ENCODE measurements around the gene TMEM200C.

Gene TMEM200C

DNA sequence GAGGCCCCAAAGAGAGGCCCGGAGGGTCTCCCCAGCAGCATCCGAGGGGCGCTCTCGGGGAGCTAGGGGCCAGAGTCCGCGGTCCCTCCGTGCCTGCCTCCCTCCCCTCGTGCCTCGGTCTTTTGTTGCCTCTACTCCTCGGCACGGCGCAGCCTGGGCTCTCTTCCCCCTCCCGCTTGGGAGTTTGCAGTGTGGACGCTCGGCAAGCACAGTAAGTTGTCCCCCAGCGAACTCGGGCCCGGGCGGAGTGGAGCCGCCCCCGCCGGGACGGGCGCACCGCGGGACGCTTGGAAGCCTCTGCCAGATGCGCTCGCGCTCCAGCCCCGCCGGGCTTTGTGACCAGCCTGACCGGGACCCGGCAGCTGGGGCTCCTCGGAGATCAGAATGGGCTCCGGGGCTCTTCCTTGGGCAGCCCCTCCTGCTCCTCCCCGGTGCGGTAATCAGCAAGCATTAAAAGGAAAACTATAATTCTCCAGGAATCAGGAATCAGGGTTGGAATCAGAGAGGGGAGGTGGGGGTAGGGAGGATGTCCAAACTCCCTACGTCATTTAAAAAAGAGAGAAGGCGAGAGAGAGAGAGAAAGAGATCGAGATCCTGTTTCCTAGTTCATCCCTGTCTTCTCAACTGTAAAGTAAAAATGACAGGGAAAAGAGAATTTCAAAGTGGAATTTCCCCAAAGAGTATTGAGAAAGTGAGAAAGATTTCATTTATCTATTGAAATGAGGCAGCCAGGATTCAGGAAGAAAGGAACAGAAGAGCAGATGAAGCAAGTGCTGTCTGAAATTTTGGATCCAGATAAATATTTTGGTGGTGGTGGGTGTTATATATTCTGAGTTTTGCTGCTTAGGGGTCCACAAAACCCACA lies 786 bp upstream of the TMEM200C start (continued):
- TF ChIP-seq, protein P1, sequence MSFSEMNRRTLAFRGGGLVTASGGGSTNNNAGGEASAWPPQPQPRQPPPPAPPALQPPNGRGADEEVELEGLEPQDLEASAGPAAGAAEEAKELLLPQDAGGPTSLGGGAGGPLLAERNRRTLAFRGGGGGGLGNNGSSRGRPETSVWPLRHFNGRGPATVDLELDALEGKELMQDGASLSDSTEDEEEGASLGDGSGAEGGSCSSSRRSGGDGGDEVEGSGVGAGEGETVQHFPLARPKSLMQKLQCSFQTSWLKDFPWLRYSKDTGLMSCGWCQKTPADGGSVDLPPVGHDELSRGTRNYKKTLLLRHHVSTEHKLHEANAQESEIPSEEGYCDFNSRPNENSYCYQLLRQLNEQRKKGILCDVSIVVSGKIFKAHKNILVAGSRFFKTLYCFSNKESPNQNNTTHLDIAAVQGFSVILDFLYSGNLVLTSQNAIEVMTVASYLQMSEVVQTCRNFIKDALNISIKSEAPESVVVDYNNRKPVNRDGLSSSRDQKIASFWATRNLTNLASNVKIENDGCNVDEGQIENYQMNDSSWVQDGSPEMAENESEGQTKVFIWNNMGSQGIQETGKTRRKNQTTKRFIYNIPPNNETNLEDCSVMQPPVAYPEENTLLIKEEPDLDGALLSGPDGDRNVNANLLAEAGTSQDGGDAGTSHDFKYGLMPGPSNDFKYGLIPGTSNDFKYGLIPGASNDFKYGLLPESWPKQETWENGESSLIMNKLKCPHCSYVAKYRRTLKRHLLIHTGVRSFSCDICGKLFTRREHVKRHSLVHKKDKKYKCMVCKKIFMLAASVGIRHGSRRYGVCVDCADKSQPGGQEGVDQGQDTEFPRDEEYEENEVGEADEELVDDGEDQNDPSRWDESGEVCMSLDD (tag by site-specific recombination; IDR thresholded peaks at IDR 0.05) = peak; percentile 85; the same call in 1 of the 2 replicates
- TF ChIP-seq, protein P2, sequence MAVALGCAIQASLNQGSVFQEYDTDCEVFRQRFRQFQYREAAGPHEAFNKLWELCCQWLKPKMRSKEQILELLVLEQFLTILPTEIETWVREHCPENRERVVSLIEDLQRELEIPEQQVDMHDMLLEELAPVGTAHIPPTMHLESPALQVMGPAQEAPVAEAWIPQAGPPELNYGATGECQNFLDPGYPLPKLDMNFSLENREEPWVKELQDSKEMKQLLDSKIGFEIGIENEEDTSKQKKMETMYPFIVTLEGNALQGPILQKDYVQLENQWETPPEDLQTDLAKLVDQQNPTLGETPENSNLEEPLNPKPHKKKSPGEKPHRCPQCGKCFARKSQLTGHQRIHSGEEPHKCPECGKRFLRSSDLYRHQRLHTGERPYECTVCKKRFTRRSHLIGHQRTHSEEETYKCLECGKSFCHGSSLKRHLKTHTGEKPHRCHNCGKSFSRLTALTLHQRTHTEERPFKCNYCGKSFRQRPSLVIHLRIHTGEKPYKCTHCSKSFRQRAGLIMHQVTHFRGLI (tag by site-specific recombination; IDR thresholded peaks at IDR 0.05) = peak; percentile 45; the same call in 1 of the 2 replicates

DNA sequence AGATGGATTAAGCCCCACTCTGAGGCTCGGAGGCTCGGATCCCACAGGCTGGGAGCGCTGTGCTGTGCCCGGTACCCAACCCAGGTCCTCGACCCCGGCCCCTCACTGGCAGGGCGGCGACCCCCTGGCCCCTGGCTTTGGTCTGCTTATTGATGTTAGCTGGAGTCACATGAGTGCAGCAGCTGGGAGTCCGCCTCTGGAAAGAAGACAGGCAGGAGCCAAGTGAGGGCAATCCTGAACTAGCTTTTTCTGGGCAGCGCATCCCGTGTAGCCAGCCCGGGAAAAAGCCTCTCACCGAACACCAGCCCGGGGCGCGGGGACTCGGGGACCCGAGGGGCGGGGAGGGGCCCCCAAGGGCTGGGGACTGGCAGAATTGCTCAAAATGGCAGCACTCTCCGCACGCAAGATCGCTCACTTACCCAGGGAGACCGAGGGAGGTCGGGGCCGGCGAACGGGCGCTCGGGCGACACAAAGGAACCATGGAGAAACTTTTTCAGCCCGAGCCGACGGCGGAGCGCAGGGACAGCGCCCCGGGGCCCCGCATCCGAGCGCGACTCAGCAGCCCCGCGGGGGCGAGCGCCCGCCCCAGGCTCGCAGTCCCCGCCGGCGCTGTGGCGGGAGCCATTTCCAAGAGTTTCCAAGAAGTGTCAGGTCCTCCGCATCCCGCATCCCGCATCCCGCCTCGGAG lies 567 bp downstream of the TMEM200C start:
- ChIA-PET CTCF (interaction anchor here (0.6 to 2.2 kb wide), 3 partner anchors 16 to 294 kb away, joined by 3 to 5 read pairs (median 3); no protein-coding TSS in a partner anchor), POLR2A (interaction anchor here (0.7 to 1.5 kb wide), 5 partner anchors 9 to 350 kb away, joined by 3 to 5 read pairs (median 3); partner anchors contain the start of gene EPB41L3)
- TF ChIP-seq SP2 (tag by site-specific recombination; IDR thresholded peaks at IDR 0.05) (no peak), ZNF335 (tag by site-specific recombination; conservative IDR thresholded peaks at IDR 0.05) (peak; percentile 60), SALL2 (tag by site-specific recombination; IDR thresholded peaks at IDR 0.05; ENCODE audit: borderline replicate concordance) (no peak), GLIS2 (tag by site-specific recombination; IDR thresholded peaks at IDR 0.05) (peak; percentile 76), GLIS1 (tag by site-specific recombination; IDR thresholded peaks at IDR 0.05) (0 out of 2 replicates have a peak, but pooled peaks have one; percentile 19), FEZF1 (tag by site-specific recombination; IDR thresholded peaks at IDR 0.05) (no peak), ZNF747 (tag by site-specific recombination; IDR thresholded peaks at IDR 0.05) (no peak), ZBTB20 (tag by site-specific recombination; IDR thresholded peaks at IDR 0.05) (peak; percentile 88), ZSCAN16 (tag by site-specific recombination; IDR thresholded peaks at IDR 0.05) (no peak), KLF16 (tag by site-specific recombination; IDR thresholded peaks at IDR 0.05) (no peak), ZNF214 (tag by site-specific recombination; IDR thresholded peaks at IDR 0.05; ENCODE audit: borderline replicate concordance) (no peak), ZNF133 (tag by site-specific recombination; IDR thresholded peaks at IDR 0.05) (no peak), ZNF37A (tag by site-specific recombination; IDR thresholded peaks at IDR 0.05) (no peak), GFI1B (tag by site-specific recombination; IDR thresholded peaks at IDR 0.05) (no peak), ZBTB8A (tag by site-specific recombination; IDR thresholded peaks at IDR 0.05) (peak; percentile 38), TRIM28 (IDR thresholded peaks at IDR 0.05; ENCODE audit: borderline replicate concordance, low read length) (no peak), ZBTB7A (tag by site-specific recombination; IDR thresholded peaks at IDR 0.05; ENCODE audit: low read depth) (no peak), ZNF830 (tag by site-specific recombination; IDR thresholded peaks at IDR 0.05; ENCODE audit: low read depth) (no peak)
- TF ChIP-seq, protein P3, sequence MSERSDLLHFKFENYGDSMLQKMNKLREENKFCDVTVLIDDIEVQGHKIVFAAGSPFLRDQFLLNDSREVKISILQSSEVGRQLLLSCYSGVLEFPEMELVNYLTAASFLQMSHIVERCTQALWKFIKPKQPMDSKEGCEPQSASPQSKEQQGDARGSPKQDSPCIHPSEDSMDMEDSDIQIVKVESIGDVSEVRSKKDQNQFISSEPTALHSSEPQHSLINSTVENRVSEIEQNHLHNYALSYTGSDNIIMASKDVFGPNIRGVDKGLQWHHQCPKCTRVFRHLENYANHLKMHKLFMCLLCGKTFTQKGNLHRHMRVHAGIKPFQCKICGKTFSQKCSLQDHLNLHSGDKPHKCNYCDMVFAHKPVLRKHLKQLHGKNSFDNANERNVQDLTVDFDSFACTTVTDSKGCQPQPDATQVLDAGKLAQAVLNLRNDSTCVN (tag by site-specific recombination; optimal IDR thresholded peaks at IDR 0.05) = peak; percentile 45
- TF ChIP-seq, protein P4, sequence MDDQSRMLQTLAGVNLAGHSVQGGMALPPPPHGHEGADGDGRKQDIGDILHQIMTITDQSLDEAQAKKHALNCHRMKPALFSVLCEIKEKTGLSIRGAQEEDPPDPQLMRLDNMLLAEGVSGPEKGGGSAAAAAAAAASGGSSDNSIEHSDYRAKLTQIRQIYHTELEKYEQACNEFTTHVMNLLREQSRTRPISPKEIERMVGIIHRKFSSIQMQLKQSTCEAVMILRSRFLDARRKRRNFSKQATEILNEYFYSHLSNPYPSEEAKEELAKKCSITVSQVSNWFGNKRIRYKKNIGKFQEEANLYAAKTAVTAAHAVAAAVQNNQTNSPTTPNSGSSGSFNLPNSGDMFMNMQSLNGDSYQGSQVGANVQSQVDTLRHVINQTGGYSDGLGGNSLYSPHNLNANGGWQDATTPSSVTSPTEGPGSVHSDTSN (CRISPR knock-in tag; IDR thresholded peaks at IDR 0.05) = no peak
- TF ChIP-seq, protein P5, sequence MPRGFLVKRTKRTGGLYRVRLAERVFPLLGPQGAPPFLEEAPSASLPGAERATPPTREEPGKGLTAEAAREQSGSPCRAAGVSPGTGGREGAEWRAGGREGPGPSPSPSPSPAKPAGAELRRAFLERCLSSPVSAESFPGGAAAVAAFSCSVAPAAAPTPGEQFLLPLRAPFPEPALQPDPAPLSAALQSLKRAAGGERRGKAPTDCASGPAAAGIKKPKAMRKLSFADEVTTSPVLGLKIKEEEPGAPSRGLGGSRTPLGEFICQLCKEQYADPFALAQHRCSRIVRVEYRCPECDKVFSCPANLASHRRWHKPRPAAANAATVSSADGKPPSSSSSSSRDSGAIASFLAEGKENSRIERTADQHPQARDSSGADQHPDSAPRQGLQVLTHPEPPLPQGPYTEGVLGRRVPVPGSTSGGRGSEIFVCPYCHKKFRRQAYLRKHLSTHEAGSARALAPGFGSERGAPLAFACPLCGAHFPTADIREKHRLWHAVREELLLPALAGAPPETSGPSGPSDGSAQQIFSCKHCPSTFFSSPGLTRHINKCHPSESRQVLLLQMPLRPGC (tag by site-specific recombination; IDR thresholded peaks at IDR 0.05) = no peak
- TF ChIP-seq, protein P6, sequence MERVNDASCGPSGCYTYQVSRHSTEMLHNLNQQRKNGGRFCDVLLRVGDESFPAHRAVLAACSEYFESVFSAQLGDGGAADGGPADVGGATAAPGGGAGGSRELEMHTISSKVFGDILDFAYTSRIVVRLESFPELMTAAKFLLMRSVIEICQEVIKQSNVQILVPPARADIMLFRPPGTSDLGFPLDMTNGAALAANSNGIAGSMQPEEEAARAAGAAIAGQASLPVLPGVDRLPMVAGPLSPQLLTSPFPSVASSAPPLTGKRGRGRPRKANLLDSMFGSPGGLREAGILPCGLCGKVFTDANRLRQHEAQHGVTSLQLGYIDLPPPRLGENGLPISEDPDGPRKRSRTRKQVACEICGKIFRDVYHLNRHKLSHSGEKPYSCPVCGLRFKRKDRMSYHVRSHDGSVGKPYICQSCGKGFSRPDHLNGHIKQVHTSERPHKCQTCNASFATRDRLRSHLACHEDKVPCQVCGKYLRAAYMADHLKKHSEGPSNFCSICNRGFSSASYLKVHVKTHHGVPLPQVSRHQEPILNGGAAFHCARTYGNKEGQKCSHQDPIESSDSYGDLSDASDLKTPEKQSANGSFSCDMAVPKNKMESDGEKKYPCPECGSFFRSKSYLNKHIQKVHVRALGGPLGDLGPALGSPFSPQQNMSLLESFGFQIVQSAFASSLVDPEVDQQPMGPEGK (tag by site-specific recombination; IDR thresholded peaks at IDR 0.05) = 0 out of 2 replicates have a peak, but pooled peaks have one; percentile 21

More for the DNA sequence above, 567 bp downstream of the TMEM200C start:
- Histone ChIP-seq H3K9me3 (ENCODE audit: control insufficient read depth, insufficient read depth, low read depth, low read length) (no peaks in the 10 kb centered on the region), H3K27ac (ENCODE audit: extremely low read depth, low read depth, low read length) (peak overlapping the region; percentile 91; the same call in 1 of the 2 replicates), H3K36me3 (ENCODE audit: control insufficient read depth in 2 of 2, insufficient read depth in 1 of 2, low read length in 2 of 2) (peaks cover under 1 to 5% of the 10 kb centered on the region in 2 experiments; a peak in 1 of 3 replicates), H3K4me3 (ENCODE audit: low read depth, low read length) (peak overlapping the region; percentile 70), H3K4me1 (ENCODE audit: control insufficient read depth, insufficient read depth, low read length) (peaks cover 25% of the 10 kb centered on the region)

Measured in HEK293 (cell line).